ENCODE measurements around the gene LCLAT1.

- TF ChIP-seq, protein P1, sequence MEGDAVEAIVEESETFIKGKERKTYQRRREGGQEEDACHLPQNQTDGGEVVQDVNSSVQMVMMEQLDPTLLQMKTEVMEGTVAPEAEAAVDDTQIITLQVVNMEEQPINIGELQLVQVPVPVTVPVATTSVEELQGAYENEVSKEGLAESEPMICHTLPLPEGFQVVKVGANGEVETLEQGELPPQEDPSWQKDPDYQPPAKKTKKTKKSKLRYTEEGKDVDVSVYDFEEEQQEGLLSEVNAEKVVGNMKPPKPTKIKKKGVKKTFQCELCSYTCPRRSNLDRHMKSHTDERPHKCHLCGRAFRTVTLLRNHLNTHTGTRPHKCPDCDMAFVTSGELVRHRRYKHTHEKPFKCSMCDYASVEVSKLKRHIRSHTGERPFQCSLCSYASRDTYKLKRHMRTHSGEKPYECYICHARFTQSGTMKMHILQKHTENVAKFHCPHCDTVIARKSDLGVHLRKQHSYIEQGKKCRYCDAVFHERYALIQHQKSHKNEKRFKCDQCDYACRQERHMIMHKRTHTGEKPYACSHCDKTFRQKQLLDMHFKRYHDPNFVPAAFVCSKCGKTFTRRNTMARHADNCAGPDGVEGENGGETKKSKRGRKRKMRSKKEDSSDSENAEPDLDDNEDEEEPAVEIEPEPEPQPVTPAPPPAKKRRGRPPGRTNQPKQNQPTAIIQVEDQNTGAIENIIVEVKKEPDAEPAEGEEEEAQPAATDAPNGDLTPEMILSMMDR (IDR thresholded peaks at IDR 0.05), result no peak
- no peak for TF ChIP-seq POLR2A (IDR thresholded peaks at IDR 0.05; ENCODE audit: low read depth)
These were observed 1.8 kb downstream of the LCLAT1 start for GRCh38 chr2:30448866-30449265.
